GM18498 (cell line): ENCODE data around the gene PARVB.

ENCODE experiments used
- ATAC-seq: cut with Tn5 transposase; IDR thresholded peaks from one replicate; pipeline ENCODE4 v1.9.1; 2021; ENCODE audit warnings: mild to moderate bottlenecking, moderate library complexity; ENCODE audit not compliant: unreplicated experiment

Gene PARVB

DNA sequence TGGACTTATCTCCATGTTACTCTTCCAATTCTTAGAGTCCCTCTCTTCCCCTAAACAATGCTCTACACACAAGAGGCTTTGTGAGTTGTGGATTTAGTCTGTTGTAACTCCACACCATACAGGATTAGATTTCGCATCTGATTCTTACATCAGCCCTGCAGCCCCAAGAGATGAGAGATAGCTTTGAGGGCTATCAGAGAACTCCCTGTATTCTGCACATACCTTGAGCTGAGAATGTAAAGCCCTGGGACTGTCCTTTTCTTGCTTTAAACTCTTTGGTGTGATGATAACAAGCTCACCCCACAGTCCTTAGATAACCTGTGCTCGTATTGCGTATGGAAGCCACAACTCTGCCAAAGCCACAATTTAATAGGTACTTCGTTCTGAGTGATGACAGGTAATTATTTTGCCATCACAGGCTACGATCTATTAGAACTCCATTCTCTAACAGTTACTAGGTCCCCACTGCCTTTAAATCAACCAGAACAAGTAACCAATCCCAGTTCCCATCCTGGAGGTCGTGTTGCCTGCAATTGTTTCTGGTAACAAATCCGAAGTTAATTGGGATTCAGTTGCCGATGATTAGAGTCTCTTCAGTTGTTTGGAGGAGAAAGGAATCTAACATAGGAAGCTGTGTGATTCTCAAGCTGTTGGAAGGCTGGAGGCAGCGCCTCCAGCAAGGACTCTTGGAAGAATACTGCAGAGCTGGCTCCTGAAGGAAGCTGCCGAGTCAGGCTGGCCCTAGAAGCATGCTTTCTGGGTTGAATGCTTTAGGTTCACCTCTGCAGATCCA, 155.3 kb downstream of the PARVB start:
- no peak for ATAC-seq

GRCh38 chr22:44179989-44180705, 156.0 kb downstream of the PARVB start:
- ATAC-seq, result no peak

DNA sequence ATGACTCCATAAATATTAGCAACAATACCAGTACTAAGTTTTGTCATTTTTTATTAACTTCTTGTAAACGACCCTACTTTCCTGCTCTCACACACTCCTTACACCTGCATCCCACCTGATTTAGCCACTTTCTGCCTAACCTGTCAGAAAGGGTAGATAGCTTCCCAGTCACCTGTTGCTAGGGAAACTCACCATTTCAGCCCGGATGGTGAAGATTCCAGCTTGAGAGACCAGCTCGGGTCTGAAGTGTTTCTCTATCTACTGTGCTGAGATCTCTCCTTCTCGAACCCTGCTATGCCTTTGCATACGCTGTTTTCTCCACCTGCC, 156.6 kb downstream of the PARVB start, which contains the start of gene PARVG:
Gene PARVG, plus strand, starts transcription at position 220 of the 327 bp plus-strand sequence. CDS start 2,405 bp downstream, outside the sequence.
- ATAC-seq, result no peak

GRCh38 chr22:44181033-44181911, 157.2 kb downstream of the PARVB start:
- ATAC-seq, result peak; percentile 50

GRCh38 chr22:44181912-44182587, 157.9 kb downstream of the PARVB start:
- peak; percentile 24 for ATAC-seq

GRCh38 chr22:44182588-44183286, 158.6 kb downstream of the PARVB start:
- ATAC-seq, result peak; percentile 41

DNA sequence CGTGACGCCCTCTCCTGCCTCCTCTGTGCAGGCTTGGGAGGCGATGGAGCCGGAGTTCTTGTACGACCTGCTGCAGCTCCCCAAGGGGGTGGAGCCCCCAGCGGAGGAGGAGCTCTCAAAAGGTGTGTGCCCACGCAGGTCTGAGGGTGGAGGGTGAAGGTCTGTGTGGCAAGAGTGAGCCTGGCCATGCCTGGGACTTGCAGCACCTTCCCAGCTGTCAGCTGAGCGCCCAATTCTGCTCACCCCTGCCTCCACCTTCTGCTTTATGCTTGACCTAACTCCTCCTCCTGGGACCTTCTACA, 159.1 kb downstream of the PARVB start:
- no peak for ATAC-seq

- ATAC-seq, result no peak
These were observed 159.9 kb downstream of the PARVB start for GRCh38 chr22:44184006-44184405.

DNA sequence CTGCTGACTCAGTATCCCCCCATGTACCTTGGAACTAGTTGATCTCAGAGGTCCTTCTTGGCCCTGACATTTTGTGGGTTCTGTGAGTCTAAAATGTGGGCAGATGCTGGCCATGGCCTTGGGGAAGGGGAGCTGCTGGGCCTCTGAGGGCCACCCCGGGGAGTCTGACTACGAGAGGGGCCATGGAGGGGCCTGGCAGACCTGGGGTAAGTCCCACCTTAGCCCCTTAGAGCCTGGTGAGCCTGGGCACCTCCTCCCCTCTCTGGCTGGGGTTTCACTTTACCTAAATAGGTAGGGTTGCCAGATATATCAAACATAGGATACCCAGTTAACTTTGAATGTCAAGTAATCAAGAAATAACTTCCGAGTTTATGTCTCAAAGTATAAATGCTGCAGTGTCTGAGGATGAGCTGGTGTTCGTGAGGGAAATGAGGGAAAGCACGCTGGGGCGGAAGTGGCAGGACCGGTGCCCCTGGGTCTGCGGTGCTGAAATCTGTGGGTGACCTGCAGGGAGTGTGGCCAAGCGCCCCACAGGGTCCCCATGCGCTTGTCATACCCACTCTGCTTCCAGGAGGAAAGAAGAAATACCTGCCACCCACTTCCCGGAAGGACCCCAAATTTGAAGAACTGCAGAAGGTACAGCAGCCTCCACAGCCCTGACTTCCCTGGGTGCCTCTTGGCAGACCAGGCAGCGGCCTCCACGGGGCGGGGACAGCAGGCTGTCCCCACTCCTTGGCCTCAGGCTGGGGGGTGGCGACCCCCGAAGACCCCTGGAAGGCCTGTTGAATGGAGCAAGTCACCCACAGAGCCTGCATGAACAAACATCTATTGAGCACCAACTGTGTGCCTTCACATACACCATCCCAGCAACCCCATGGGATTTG, 161.4 kb downstream of the PARVB start:
- ATAC-seq, result no peak

GRCh38 chr22:44186121-44186510, 162.0 kb downstream of the PARVB start:
- ATAC-seq, result no peak

DNA sequence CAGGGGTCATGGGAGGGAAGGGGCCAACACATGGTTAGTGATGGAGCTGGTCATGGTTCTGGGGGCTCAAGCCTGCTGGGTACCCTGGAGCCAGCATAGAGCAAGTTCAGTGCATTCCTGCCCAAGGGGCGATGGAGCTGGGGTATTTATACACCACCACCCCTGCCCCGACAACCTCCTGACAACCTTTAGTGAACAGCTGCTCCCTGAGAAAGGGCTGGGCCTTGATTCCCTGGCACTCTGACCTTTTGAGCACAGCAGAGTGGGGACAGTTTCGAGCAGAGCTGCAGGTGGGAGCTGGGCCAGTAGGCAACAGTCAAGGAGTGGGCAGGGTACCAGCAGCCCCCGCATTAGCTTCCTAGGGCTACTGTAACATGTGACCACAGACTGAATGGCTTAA, 162.6 kb downstream of the PARVB start:
- no peak for ATAC-seq

DNA sequence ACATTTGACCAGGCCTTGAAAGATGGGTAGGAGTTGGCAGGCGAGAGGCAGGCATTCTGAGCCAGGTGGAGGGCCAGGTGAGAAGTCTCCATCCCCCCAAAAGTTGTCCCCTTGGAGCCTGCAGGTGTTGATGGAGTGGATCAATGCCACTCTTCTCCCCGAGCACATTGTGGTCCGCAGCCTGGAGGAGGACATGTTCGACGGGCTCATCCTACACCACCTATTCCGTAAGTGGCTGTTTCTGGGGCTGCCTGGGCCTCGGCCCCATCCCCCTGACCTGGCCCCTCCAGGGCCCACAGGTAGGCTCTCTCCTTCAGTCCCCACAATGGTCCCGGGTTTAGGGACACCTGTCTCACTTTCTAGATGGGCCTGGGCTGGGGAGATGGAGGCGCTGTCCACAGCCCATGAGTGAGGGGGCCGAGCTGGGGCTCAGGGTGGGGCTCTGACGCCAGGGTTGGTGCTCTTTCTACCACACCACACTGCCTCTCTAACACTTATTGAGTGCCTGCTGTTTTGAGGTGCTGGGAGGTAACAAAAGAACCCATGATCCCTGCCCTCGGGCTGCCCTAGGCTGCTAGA, 163.6 kb downstream of the PARVB start:
- no peak for ATAC-seq

DNA sequence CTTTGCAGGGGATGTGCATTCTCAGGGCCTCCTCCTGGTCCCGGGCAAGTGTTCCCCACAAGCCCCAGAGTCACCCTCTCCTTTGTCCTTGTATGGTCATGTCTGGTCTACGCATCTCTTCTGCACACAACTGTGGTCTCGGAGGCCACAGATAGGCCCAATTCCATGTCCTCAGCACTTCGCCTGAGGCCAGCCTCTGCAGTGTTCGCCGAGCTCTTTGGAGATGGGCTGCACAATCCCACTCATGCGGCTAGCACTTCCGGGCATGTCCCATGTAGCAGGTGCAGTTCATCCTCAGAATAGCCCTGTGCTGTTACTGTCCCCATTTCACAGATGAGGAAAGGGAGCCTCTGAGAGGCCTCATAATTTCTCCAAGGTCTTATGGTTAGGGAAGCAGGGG, 164.2 kb downstream of the PARVB start:
- ATAC-seq, result no peak

DNA sequence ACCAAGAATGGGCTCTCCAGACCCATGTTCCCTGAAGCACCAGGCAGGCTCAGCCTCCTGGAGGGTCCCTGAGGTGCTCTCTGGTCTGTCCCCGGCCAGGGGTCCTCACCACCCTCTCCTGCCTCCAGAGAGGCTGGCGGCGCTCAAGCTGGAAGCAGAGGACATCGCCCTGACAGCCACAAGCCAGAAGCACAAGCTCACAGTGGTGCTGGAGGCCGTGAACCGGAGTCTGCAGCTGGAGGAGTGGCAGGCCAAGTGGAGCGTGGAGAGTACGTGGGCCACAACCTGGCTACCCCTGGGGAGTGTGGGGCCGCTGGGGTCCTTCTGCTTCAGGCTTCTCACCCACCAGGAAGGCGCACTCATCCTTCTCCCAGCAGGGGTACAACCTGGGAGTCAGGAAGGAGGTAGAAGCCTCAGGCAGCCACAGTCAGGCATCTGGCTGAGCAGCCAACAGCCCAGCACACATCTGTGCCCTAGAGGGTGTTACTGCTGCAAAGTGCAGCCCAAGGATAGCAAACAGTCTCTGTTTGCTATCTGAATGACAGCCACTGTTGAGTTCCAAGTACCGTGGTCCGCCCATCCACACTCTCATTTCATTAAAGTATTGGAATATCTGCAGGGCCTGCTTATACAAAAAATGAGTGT, 165.0 kb downstream of the PARVB start:
- ATAC-seq, result no peak

DNA sequence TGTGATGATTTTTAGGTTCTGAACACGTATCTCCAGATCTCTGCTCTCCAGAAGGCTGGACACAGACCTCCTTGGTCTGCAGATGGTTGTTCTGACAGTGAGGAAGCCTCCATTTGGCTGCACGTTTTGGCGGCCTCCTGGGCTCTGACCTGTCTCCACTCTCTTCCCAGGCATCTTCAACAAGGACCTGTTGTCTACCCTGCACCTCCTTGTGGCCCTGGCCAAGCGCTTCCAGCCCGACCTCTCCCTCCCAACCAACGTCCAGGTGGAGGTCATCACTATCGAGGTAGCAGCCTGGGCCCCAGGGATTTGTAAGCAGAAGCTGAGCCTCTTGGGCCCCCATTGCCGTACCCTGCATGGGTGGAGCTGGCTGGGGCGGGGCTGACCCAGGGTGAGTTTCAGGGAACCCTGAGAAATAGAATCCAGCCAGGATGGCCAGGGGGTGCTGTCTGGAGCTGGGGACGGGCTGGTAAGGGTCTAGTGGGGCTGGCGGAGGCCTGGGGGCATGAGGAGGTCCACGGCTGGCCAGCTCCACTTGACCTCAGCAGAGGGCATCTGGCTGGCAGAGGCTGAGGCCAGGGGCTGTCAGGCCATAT, 166.4 kb downstream of the PARVB start:
- no peak for ATAC-seq

- no peak for ATAC-seq
These were observed 166.9 kb downstream of the PARVB start for GRCh38 chr22:44191036-44191454.

DNA sequence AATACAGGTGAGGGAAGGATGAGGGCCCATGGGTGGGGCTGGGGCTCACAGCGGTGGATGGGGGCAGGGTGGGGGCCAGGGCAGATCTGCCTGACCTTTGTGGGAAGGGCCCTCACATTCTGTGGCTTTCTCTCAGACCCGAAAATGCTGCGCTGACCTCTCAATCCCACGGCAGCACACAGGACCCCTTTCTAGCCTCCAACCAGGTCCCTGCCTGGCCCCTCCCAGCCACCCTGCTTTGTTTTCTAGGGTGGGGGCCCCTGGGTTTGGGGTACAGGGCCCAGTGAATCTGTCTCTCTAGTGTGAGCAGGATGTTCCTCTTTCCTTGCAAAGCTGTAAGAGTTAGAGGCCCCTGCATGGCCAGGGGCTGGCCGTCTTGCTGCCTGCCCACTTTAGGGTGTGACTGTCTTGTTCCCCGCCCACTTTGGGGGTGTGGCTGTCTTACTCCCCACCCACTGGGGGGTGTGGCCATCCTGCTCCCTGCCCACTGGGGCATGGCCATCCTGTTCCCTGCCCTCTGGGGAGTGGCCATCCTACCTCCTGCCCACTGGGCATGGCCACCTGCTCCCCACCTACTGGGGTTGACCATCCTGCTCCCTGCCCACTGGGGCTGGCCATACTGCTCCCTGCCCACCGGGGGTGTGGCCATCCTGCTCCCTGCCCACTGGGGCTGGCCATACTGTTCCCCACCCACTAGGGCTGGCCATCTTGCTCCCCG, 168.2 kb downstream of the PARVB start:
- ATAC-seq, result no peak
